IPS DF 6.9 (cell line): ENCODE results near the gene RHOC.
A peak's percentile ranks its signal among the peaks of the same experiment; 100 is the strongest.

Experiments
- DNase-seq: peaks from one replicate; pipeline ENCODE4 v3.0.0-alpha.2; 2013; ENCODE audit warnings: low read depth, low spot score
- H3K27ac ChIP-seq: one replicate; pipeline ENCODE4 v1.5.1; 2013; ENCODE audit warnings: low read length, control low read depth
- H3K27me3 ChIP-seq: 2 replicates; pipeline ENCODE4 v1.6.1; 2013; ENCODE audit warnings: mild to moderate bottlenecking, low read length; ENCODE audit not compliant: control insufficient read depth, insufficient read depth
- H3K36me3 ChIP-seq: 2 replicates; pipeline ENCODE4 v1.6.1; 2013; ENCODE audit warnings: low read length; ENCODE audit not compliant: control insufficient read depth, insufficient read depth
- H3K4me1 ChIP-seq: 2 replicates; pipeline ENCODE4 v1.6.1; 2013; ENCODE audit warnings: low read length; ENCODE audit not compliant: control insufficient read depth, insufficient read depth
- H3K4me3 ChIP-seq: 2 replicates; pipeline ENCODE4 v1.5.1; 2013; ENCODE audit warnings: mild to moderate bottlenecking, low read length
- H3K9me3 ChIP-seq: 2 replicates; pipeline ENCODE4 v1.6.1; 2013; ENCODE audit warnings: low read length, inconsistent platforms; ENCODE audit not compliant: control insufficient read depth, insufficient read depth
- WGBS: extraction: QIAGEN DNeasy Blood & Tissue Kit; methylation state at CpG from one replicate; pipeline ENCODE4 v1.1.7; 2013; ENCODE audit warnings: mixed read lengths, missing lambda C conversion rate; ENCODE audit not compliant: insufficient read length, insufficient coverage; 5-methylcytosine and 5-hydroxymethylcytosine counted together

The RHOC gene

GRCh38 chr1:112678605-112679004 is 28.3 kb downstream of the RHOC start:
- no peak overlapping the region for H3K4me3 ChIP-seq
- no peak for DNase-seq
- WGBS = no CpG with 5 or more reads among the region's 3 CpGs

DNA sequence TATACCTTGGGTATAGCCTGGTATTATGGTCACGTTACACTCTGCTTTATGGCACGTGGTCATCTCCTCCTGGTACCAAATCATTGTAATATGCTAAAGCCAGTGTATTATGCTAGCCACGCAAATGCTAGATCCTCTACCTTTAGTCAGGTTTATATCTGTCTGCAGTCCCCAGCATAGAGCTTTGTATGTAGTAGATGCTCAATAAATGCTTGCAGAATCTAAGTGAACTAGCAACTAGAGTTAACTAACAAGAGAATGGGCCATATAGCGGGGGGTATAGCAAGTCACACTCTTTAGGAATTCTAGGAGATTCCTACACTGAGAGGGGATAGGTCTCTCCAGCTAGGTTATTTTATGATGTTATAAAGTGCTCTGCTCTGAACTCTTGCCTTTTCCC is 29.4 kb downstream of the RHOC start:
- Histone ChIP-seq H3K27me3 (no peaks in the 10 kb centered on the region), H3K27ac (no peak overlapping the region), H3K4me3 (no peak overlapping the region), H3K9me3 (no peaks in the 10 kb centered on the region), H3K36me3 (no peaks in the 10 kb centered on the region), H3K4me1 (peaks cover 1% of the 10 kb centered on the region; the same call in 1 of the 2 replicates)
- WGBS = no CpG with 5 or more reads among the region's 4 CpGs
- DNase-seq = no peak

More at GRCh38 chr1:112678605-112679004, 28.3 kb downstream of the RHOC start:
- H3K36me3 ChIP-seq = no peaks in the 10 kb centered on the region
- H3K27ac ChIP-seq = no peak overlapping the region
- no peaks in the 10 kb centered on the region for H3K9me3 ChIP-seq
- H3K4me1 ChIP-seq = no peaks in the 10 kb centered on the region
- no peaks in the 10 kb centered on the region for H3K27me3 ChIP-seq

- H3K4me3 ChIP-seq = no peak overlapping the region
- peaks cover 1% of the 10 kb centered on the region; the same call in 1 of the 2 replicates for H3K4me1 ChIP-seq
- H3K9me3 ChIP-seq = no peaks in the 10 kb centered on the region
- no peak overlapping the region for H3K27ac ChIP-seq
- no peak for DNase-seq
- no peaks in the 10 kb centered on the region for H3K36me3 ChIP-seq
- WGBS = no CpG with 5 or more reads among the region's 3 CpGs
- no peaks in the 10 kb centered on the region for H3K27me3 ChIP-seq
Measured at GRCh38 chr1:112676543-112676942, 30.4 kb downstream of the RHOC start.

- DNase-seq = no peak
Measured at GRCh38 chr1:112675728-112676381, 31.1 kb downstream of the RHOC start.

GRCh38 chr1:112674986-112675727 is 31.8 kb downstream of the RHOC start:
- H3K36me3 ChIP-seq = no peaks in the 10 kb centered on the region
- DNase-seq = no peak
- WGBS = no CpG with 5 or more reads among the region's 68 CpGs
- H3K27ac ChIP-seq = no peak overlapping the region
- H3K27me3 ChIP-seq = no peaks in the 10 kb centered on the region
- H3K4me3 ChIP-seq = peak overlapping the region; percentile 54
- H3K4me1 ChIP-seq = peaks cover 1% of the 10 kb centered on the region; the same call in 1 of the 2 replicates
- no peaks in the 10 kb centered on the region for H3K9me3 ChIP-seq

More at GRCh38 chr1:112675728-112676381, 31.1 kb downstream of the RHOC start:
- H3K27ac ChIP-seq = no peak overlapping the region
- WGBS = no CpG with 5 or more reads among the region's 7 CpGs
- no peaks in the 10 kb centered on the region for H3K36me3 ChIP-seq
- no peaks in the 10 kb centered on the region for H3K27me3 ChIP-seq
- peak overlapping the region; percentile 54; the same call in 1 of the 2 replicates for H3K4me3 ChIP-seq
- H3K4me1 ChIP-seq = peaks cover 1% of the 10 kb centered on the region; the same call in 1 of the 2 replicates
- H3K9me3 ChIP-seq = no peaks in the 10 kb centered on the region

DNA sequence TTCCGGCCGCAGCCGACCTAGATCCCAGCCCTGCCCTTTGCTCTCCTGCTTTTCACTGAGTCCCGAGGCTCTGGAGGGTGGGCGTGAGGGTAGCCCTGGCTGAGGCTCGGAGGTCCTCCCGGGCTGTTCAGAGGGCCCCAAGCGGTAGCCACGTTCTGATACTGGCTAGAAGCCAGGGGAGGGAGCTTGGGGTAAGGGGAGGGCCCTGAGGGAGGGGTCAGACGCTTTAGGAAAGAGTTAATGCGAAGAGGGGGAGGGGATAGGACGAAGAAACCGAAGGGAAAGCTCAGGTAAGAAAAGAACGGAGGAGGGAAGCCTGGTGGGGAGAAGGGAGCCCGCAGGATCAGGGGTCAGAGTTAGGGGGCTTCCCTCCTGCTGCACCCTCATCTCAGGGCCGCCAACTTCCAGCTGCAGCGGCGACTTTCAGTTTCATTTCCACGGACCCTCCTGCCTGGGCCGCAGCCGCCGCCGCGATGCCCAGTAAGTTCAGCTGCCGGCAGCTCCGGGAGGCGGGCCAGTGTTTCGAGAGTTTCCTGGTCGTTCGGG is 32.4 kb downstream of the RHOC start, which contains the start of gene MOV10:
MOV10 (plus strand) TSS at position 220 of the 546 bp plus-strand sequence; CDS start at position 474, 254 bp downstream.
- WGBS = no CpG with 5 or more reads among the region's 30 CpGs
- no peaks in the 10 kb centered on the region for H3K27me3 ChIP-seq

GRCh38 chr1:112673592-112674439 is 33.1 kb downstream of the RHOC start:
- H3K27ac ChIP-seq = no peak overlapping the region
- peak overlapping the region; percentile 54; the same call in 1 of the 2 replicates for H3K4me3 ChIP-seq
- no peak for DNase-seq
- no peaks in the 10 kb centered on the region for H3K9me3 ChIP-seq
- H3K4me1 ChIP-seq = peaks cover 1% of the 10 kb centered on the region; the same call in 1 of the 2 replicates
- H3K36me3 ChIP-seq = no peaks in the 10 kb centered on the region
- WGBS = no CpG with 5 or more reads among the region's 18 CpGs
- H3K27me3 ChIP-seq = no peaks in the 10 kb centered on the region

More for the DNA sequence above, 32.4 kb downstream of the RHOC start, which contains the start of gene MOV10:
- peak within 1 kb of the TSS; percentile 54 for H3K4me3 ChIP-seq
- H3K27ac ChIP-seq = no peak within 1 kb of the TSS
- no peaks in the 10 kb centered on the region for H3K9me3 ChIP-seq
- H3K4me1 ChIP-seq = peaks cover 1% of the 10 kb centered on the region; the same call in 1 of the 2 replicates
- DNase-seq = no peak
- no peaks in the 10 kb centered on the region for H3K36me3 ChIP-seq

DNA sequence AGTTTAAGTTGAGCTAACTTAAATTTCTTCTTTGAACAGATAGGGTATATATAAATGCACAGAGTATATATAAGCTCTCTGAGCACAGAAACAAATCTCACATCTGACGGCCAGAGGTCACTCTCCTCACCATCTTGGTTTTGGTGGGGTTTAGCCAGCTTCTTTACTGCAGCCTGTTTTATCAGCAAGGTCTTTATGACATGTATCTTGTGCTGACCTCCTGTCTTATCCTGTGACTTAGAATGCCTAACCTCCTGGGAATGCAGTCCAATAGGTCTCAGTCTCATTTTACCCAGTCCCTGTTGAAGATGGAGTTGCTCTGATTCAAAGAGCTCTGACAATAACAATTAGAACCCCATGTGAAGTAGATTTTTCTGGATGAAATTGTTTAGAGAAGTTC is 34.1 kb downstream of the RHOC start:
- peaks cover 3% of the 10 kb centered on the region; the same call in 1 of the 2 replicates for H3K36me3 ChIP-seq
- H3K27me3 ChIP-seq = no peaks in the 10 kb centered on the region
- no peak for DNase-seq
- peaks cover 1% of the 10 kb centered on the region; the same call in 1 of the 2 replicates for H3K4me1 ChIP-seq
- WGBS = no CpG with 5 or more reads among the region's 1 CpG
- H3K4me3 ChIP-seq = no peak overlapping the region
- no peaks in the 10 kb centered on the region for H3K9me3 ChIP-seq
- no peak overlapping the region for H3K27ac ChIP-seq

DNA sequence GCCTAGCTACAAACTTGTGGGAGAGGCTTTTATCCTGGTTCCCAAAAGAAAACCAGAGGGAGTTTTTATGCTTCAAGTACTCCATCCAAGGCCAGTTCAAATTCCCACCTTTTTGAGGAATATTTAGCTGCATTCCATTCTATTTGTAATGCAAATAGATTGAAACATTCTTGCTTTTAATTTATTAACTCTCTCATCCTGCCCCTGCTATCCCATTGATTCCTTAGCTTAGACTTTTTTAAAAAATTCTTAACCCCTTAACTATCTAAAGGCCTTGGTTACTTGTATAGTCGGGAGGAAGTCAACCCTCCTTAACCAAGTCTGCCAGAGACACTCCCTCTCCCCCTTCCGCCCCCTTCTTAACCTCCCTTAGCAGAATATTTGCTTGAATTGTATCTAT is 34.9 kb downstream of the RHOC start:
- Histone ChIP-seq H3K36me3 (peaks cover 3% of the 10 kb centered on the region; the same call in 1 of the 2 replicates), H3K27me3 (no peaks in the 10 kb centered on the region), H3K4me1 (peaks cover 1% of the 10 kb centered on the region; the same call in 1 of the 2 replicates), H3K4me3 (no peak overlapping the region), H3K27ac (no peak overlapping the region), H3K9me3 (no peaks in the 10 kb centered on the region)
- no peak for DNase-seq
- no CpG with 5 or more reads among the region's 2 CpGs for WGBS
